HEK293 (cell line): ENCODE measurements around the gene MEOX1.

ENCODE experiments used
- CTCF ChIA-PET: fragments of 350-600 bp; formaldehyde crosslinking; extraction: SDS; loops from one replicate; lab custom pipeline; 2021; ENCODE audit warnings: antibody characterized with exemption; lab: Yijun Ruan, JAX
- POLR2A ChIA-PET: fragments of 300-600 bp; formaldehyde crosslinking; extraction: SDS; loops from one replicate; lab custom pipeline; 2020; ENCODE audit warnings: antibody characterized with exemption, inconsistent platforms; lab: Yijun Ruan, JAX
- H3K27ac ChIP-seq: fragments of 200-500 bp; sonication (Bioruptor generic); 2 replicates; pipeline ENCODE4 v1.5.1; 2014; ENCODE audit warnings: low read depth, low read length, control low read depth, inconsistent platforms; ENCODE audit errors: extremely low read depth
- H3K36me3 ChIP-seq, 2 experiments: fragments of 200-500 bp in 1 of 2; sonication (Bioruptor generic) in 1 of 2; 1 replicate in 1 of 2; 2 replicates in 1 of 2; pipeline ENCODE4 v1.5.1; 2014 to 2017; ENCODE audit warnings: inconsistent platforms in 2 of 2, low read length in 2 of 2; ENCODE audit not compliant: control insufficient read depth in 2 of 2, insufficient read depth in 1 of 2
- H3K4me1 ChIP-seq: fragments of 200-500 bp; sonication (Bioruptor generic); 2 replicates; pipeline ENCODE4 v1.5.1; 2014; ENCODE audit warnings: mild to moderate bottlenecking, low read length, inconsistent platforms; ENCODE audit not compliant: control insufficient read depth, insufficient read depth
- H3K4me3 ChIP-seq: 2 replicates; pipeline ENCODE4 v1.5.1; 2011; ENCODE audit warnings: low read depth, mild to moderate bottlenecking, control low read depth, low read length, moderate library complexity
- H3K9me3 ChIP-seq: fragments of 200-500 bp; sonication (Bioruptor generic); 2 replicates; pipeline ENCODE4 v1.5.1; 2014; ENCODE audit warnings: low read depth, low read length, inconsistent platforms; ENCODE audit not compliant: control insufficient read depth, insufficient read depth
- BCL11B ChIP-seq: fragments of 450-650 bp; formaldehyde crosslinking; IDR thresholded peaks from 2 replicates; pipeline ENCODE4 v1.5.1; 2016; ENCODE audit warnings: low read depth, missing biosample characterization, missing genetic modification characterization
- HOXD13 ChIP-seq: sonication (generic); formaldehyde crosslinking; IDR thresholded peaks from 2 replicates; pipeline ENCODE4 v1.8.0; 2022; ENCODE audit warnings: missing genetic modification reagents, borderline replicate concordance
- OSR2 ChIP-seq: fragments of 450-650 bp; formaldehyde crosslinking; IDR thresholded peaks from 2 replicates; pipeline ENCODE4 v1.5.1; 2016; ENCODE audit warnings: missing biosample characterization, missing genetic modification characterization
- SP7 ChIP-seq: fragments of 450-650 bp; formaldehyde crosslinking; IDR thresholded peaks from 2 replicates; pipeline ENCODE4 v1.5.1; 2016; ENCODE audit warnings: missing biosample characterization, missing genetic modification characterization
- ZFP37 ChIP-seq: fragments of 450-650 bp; formaldehyde crosslinking; IDR thresholded peaks from 2 replicates; pipeline ENCODE4 v1.5.1; 2016; ENCODE audit warnings: missing biosample characterization, missing genetic modification characterization
- ZNF121 ChIP-seq: fragments of 450-650 bp; formaldehyde crosslinking; IDR thresholded peaks from 2 replicates; pipeline ENCODE4 v1.5.1; 2016; ENCODE audit warnings: missing biosample characterization, missing genetic modification characterization
- ZNF140 ChIP-seq: fragments of 450-650 bp; formaldehyde crosslinking; IDR thresholded peaks from 2 replicates; pipeline ENCODE4 v1.5.1; 2016; ENCODE audit warnings: missing biosample characterization, missing genetic modification characterization
- ZNF169 ChIP-seq: fragments of 450-650 bp; formaldehyde crosslinking; IDR thresholded peaks from 2 replicates; pipeline ENCODE4 v1.5.1; 2016; ENCODE audit warnings: missing biosample characterization, missing genetic modification characterization
- ZNF19 ChIP-seq: fragments of 450-650 bp; formaldehyde crosslinking; IDR thresholded peaks from 2 replicates; pipeline ENCODE4; 2016; ENCODE audit warnings: missing biosample characterization, missing genetic modification characterization, low read depth
- ZNF221 ChIP-seq: fragments of 450-650 bp; formaldehyde crosslinking; IDR thresholded peaks from 2 replicates; pipeline ENCODE4 v1.5.1; 2017; ENCODE audit warnings: missing biosample characterization, missing genetic modification characterization, borderline replicate concordance
- ZNF416 ChIP-seq: fragments of 450-650 bp; formaldehyde crosslinking; IDR thresholded peaks from 2 replicates; pipeline ENCODE4 v1.5.1; 2016; ENCODE audit warnings: missing biosample characterization, missing genetic modification characterization
- ZNF433 ChIP-seq: fragments of 450-650 bp; formaldehyde crosslinking; IDR thresholded peaks from 2 replicates; pipeline ENCODE4 v1.5.1; 2016; ENCODE audit warnings: missing biosample characterization, missing genetic modification characterization, low read depth
- ZNF513 ChIP-seq: fragments of 450-650 bp; IDR thresholded peaks from 2 replicates; pipeline ENCODE4 v1.5.1; 2018; ENCODE audit warnings: missing biosample characterization, missing genetic modification characterization
- ZNF623 ChIP-seq: fragments of 450-650 bp; formaldehyde crosslinking; IDR thresholded peaks from 2 replicates; pipeline ENCODE4 v1.5.1; 2016; ENCODE audit warnings: missing biosample characterization, missing genetic modification characterization
- ZNF677 ChIP-seq: fragments of 450-650 bp; IDR thresholded peaks from 2 replicates; pipeline ENCODE4 v1.5.0; 2018; ENCODE audit warnings: missing biosample characterization, mild to moderate bottlenecking, missing genetic modification characterization, moderate library complexity
- ZNF701 ChIP-seq: fragments of 450-650 bp; formaldehyde crosslinking; IDR thresholded peaks from 2 replicates; pipeline ENCODE4 v1.5.1; 2016; ENCODE audit warnings: missing biosample characterization, missing genetic modification characterization
- ZNF707 ChIP-seq: fragments of 450-650 bp; formaldehyde crosslinking; IDR thresholded peaks from 2 replicates; pipeline ENCODE4 v1.5.1; 2016; ENCODE audit warnings: missing biosample characterization, missing genetic modification characterization
- ZNF76 ChIP-seq: fragments of 450-650 bp; formaldehyde crosslinking; IDR thresholded peaks from 2 replicates; pipeline ENCODE4; 2016; ENCODE audit warnings: low read depth, missing biosample characterization, missing genetic modification characterization, borderline replicate concordance
- ZNF785 ChIP-seq: fragments of 450-650 bp; formaldehyde crosslinking; IDR thresholded peaks from 2 replicates; pipeline ENCODE4 v1.5.1; 2016; ENCODE audit warnings: missing biosample characterization, missing genetic modification characterization
- ZNF837 ChIP-seq: fragments of 450-650 bp; formaldehyde crosslinking; IDR thresholded peaks from 2 replicates; pipeline ENCODE4 v1.5.1; 2016; ENCODE audit warnings: missing biosample characterization, missing genetic modification characterization
- ZSCAN23 ChIP-seq: fragments of 450-650 bp; formaldehyde crosslinking; IDR thresholded peaks from 2 replicates; pipeline ENCODE4 v1.5.1; 2016; ENCODE audit warnings: missing biosample characterization, missing genetic modification characterization
- ZSCAN5A ChIP-seq: fragments of 450-650 bp; formaldehyde crosslinking; IDR thresholded peaks from 2 replicates; pipeline ENCODE4 v1.5.1; 2016; ENCODE audit warnings: missing biosample characterization, missing genetic modification characterization
- ZXDB ChIP-seq: fragments of 450-650 bp; formaldehyde crosslinking; IDR thresholded peaks from 2 replicates; pipeline ENCODE4 v1.5.1; 2016; ENCODE audit warnings: missing biosample characterization, missing genetic modification characterization
- TF ChIP-seq, protein P1 (sequence below): fragments of 450-650 bp; formaldehyde crosslinking; IDR thresholded peaks from 2 replicates; pipeline ENCODE4 v1.5.1; 2016; ENCODE audit warnings: missing biosample characterization, missing genetic modification characterization
- TF ChIP-seq, protein P2 (sequence below): fragments of 450-650 bp; formaldehyde crosslinking; IDR thresholded peaks from 2 replicates; pipeline ENCODE4 v1.5.1; 2016; ENCODE audit warnings: missing biosample characterization, missing genetic modification characterization
- TF ChIP-seq, protein P3 (sequence below): fragments of 450-650 bp; formaldehyde crosslinking; optimal IDR thresholded peaks from 2 replicates; pipeline ENCODE3; 2016; ENCODE audit warnings: missing biosample characterization, mild to moderate bottlenecking, missing genetic modification characterization

Gene MEOX1

DNA sequence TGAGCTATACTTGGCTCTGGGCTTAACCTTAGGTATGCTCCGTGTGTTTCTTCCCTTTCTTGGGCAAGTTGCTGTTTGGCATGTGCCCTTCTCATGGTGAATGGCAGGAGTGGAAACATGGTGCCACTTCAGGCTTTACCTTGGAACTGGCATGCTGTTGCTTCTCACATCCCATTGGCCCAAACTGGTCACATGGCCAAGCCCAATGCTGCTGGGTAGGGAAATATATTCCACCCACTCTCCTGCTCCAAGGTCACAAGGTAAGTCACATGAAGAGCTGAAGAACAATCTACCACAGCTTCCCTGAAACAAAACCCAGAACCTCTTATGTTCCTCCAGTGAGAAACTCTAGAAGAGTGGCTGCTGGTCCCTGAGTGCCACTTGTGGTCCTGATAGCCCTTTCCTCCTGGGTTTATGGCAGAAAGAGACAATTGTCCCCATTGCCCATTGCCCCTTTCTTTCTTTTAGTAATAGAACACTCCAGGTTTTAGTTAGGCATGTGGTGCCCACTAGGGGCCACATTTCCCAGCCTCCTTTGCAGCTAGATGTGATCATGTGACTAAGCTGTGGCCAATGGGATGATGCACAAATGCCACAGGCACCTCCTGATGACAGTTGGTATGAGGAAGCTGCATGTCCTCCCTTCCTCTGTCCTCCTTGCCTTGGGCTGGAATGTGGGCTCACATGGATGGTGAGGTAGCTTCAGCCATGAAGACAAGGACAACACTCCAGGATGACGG, 50.3 kb downstream of the MEOX1 start:
- H3K9me3 ChIP-seq = no peaks in the 10 kb centered on the region
- TF ChIP-seq HOXD13 (CRISPR knock-in tag) = no peak
- no peak for TF ChIP-seq ZNF433
- no peak for TF ChIP-seq ZNF513 (tag by site-specific recombination)
- TF ChIP-seq, protein P1, sequence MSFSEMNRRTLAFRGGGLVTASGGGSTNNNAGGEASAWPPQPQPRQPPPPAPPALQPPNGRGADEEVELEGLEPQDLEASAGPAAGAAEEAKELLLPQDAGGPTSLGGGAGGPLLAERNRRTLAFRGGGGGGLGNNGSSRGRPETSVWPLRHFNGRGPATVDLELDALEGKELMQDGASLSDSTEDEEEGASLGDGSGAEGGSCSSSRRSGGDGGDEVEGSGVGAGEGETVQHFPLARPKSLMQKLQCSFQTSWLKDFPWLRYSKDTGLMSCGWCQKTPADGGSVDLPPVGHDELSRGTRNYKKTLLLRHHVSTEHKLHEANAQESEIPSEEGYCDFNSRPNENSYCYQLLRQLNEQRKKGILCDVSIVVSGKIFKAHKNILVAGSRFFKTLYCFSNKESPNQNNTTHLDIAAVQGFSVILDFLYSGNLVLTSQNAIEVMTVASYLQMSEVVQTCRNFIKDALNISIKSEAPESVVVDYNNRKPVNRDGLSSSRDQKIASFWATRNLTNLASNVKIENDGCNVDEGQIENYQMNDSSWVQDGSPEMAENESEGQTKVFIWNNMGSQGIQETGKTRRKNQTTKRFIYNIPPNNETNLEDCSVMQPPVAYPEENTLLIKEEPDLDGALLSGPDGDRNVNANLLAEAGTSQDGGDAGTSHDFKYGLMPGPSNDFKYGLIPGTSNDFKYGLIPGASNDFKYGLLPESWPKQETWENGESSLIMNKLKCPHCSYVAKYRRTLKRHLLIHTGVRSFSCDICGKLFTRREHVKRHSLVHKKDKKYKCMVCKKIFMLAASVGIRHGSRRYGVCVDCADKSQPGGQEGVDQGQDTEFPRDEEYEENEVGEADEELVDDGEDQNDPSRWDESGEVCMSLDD = no peak
- TF ChIP-seq ZNF121 (tag by site-specific recombination) = no peak
- no peak for TF ChIP-seq ZNF701 (tag by site-specific recombination)
- TF ChIP-seq ZNF785 (tag by site-specific recombination) = no peak
- no peak for TF ChIP-seq ZNF76 (tag by site-specific recombination)
- TF ChIP-seq ZNF677 (tag by site-specific recombination) = no peak
- TF ChIP-seq, all 188 proteins: peak for 0
- H3K4me3 ChIP-seq = no peak overlapping the region
- no peak overlapping the region for H3K27ac ChIP-seq
- no peaks in the 10 kb centered on the region for H3K4me1 ChIP-seq
- POLR2A ChIA-PET = no interaction called here
- CTCF ChIA-PET = interaction anchor here (0.6 to 1.1 kb wide), 3 partner anchors 29 to 63 kb away, joined by 3 to 4 read pairs (median 3); no protein-coding TSS in a partner anchor
- no peaks in the 10 kb centered on the region for H3K36me3 ChIP-seq

- Histone ChIP-seq H3K36me3 (no peaks in the 10 kb centered on the region), H3K27ac (no peak overlapping the region), H3K9me3 (no peaks in the 10 kb centered on the region), H3K4me1 (no peaks in the 10 kb centered on the region), H3K4me3 (no peak overlapping the region)
- POLR2A ChIA-PET = interaction anchor here (0.7 kb wide), 1 partner anchor 75 kb away, joined by 3 read pairs; no protein-coding TSS in a partner anchor
- CTCF ChIA-PET = interaction anchor here (0.6 to 1.3 kb wide), 6 partner anchors 33 to 184 kb away, joined by 3 to 5 read pairs (median 4); no protein-coding TSS in a partner anchor
- TF ChIP-seq, protein P2, sequence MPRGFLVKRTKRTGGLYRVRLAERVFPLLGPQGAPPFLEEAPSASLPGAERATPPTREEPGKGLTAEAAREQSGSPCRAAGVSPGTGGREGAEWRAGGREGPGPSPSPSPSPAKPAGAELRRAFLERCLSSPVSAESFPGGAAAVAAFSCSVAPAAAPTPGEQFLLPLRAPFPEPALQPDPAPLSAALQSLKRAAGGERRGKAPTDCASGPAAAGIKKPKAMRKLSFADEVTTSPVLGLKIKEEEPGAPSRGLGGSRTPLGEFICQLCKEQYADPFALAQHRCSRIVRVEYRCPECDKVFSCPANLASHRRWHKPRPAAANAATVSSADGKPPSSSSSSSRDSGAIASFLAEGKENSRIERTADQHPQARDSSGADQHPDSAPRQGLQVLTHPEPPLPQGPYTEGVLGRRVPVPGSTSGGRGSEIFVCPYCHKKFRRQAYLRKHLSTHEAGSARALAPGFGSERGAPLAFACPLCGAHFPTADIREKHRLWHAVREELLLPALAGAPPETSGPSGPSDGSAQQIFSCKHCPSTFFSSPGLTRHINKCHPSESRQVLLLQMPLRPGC (tag by site-specific recombination) = no peak
- no peak for TF ChIP-seq ZNF19 (tag by site-specific recombination)
- no peak for TF ChIP-seq ZNF169 (tag by site-specific recombination)
- TF ChIP-seq ZNF623 (tag by site-specific recombination) = no peak
- no peak for TF ChIP-seq BCL11B (tag by site-specific recombination)
- no peak for TF ChIP-seq ZNF837 (tag by site-specific recombination)
- TF ChIP-seq ZSCAN23 = no peak
- TF ChIP-seq SP7 = no peak
- TF ChIP-seq ZNF121 (tag by site-specific recombination) = no peak
- TF ChIP-seq ZSCAN5A (tag by site-specific recombination) = no peak
- TF ChIP-seq ZNF707 = no peak
- TF ChIP-seq ZNF416 = no peak
- no peak for TF ChIP-seq ZNF140 (tag by site-specific recombination)
- no peak for TF ChIP-seq OSR2 (tag by site-specific recombination)
- TF ChIP-seq, protein P3, sequence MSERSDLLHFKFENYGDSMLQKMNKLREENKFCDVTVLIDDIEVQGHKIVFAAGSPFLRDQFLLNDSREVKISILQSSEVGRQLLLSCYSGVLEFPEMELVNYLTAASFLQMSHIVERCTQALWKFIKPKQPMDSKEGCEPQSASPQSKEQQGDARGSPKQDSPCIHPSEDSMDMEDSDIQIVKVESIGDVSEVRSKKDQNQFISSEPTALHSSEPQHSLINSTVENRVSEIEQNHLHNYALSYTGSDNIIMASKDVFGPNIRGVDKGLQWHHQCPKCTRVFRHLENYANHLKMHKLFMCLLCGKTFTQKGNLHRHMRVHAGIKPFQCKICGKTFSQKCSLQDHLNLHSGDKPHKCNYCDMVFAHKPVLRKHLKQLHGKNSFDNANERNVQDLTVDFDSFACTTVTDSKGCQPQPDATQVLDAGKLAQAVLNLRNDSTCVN = no peak
- no peak for TF ChIP-seq ZNF221 (tag by site-specific recombination)
- TF ChIP-seq ZXDB (tag by site-specific recombination) = no peak
- no peak for TF ChIP-seq ZFP37 (tag by site-specific recombination)
Observed at GRCh38 chr17:43609613-43610385, 51.9 kb downstream of the MEOX1 start.
